ENCODE results near the gene RCBTB2.
"Not testable (repeated sequence)": the region's sequence is repeated elsewhere in the genome, so short reads cannot be mapped to it uniquely, and the experiment has no call there.

RCBTB2 gene

DNA sequence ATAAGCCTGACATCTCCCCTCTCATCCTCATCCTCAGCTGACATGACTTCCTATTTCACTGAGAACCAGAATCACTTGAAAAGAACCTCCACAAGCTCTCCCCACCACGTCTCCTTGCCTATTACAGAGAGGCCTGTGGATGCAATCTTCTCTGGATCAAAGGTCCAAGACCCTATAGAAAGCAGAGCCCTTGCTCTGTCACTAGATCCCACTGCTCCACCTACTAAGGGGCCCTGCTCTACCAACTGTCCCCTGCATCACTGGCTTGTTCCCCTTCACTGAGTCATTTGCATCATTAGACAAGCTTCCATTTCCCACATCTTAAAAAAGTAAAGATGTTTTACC, 40.8 kb downstream of the RCBTB2 start:
- no peak for DNase-seq

GRCh38 chr13:48491423-48492095, 41.3 kb downstream of the RCBTB2 start:
- no peak for DNase-seq

- DNase-seq = no peak
These were observed 42.6 kb downstream of the RCBTB2 start for GRCh38 chr13:48490241-48490640.

DNA sequence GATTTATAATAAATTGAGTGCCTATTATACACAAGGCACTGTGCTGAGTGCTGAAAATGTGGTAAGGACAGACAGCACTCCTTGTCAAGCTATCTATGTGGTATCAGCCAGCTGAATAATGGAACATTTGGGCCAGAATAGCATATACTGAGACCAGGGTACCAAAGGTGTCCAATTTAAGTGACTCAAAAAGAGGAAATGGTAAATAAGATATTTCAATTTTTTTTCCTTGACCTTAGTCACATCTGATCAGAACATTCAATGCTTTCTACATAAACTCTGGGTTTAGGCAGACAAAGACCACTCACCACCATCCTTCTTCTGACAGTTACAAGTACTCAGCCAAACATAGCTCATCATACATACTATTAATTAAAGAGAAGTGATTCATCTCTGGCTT, 43.2 kb downstream of the RCBTB2 start:
- no peak for DNase-seq

DNA sequence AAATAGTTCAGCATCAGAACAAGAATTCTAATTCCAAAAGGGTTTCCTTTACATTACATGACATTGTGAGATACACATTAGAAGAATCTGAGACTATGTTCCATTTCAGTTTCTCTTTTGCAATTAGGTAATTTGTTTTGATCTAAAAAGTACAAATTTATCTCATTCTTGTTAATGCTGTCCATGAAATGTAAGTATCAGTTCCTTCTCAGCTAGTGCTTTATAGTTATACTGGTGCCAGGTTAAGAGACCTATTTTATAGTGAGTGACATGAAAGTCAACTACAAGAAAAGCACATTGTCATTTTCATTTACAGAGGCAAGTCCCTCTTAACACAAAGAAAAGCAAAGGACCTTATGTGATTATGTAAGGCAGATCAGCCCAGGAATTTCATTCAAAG, 43.9 kb downstream of the RCBTB2 start:
- no peak for DNase-seq

GRCh38 chr13:48487968-48488367, 44.9 kb downstream of the RCBTB2 start:
- DNase-seq = no peak

DNA sequence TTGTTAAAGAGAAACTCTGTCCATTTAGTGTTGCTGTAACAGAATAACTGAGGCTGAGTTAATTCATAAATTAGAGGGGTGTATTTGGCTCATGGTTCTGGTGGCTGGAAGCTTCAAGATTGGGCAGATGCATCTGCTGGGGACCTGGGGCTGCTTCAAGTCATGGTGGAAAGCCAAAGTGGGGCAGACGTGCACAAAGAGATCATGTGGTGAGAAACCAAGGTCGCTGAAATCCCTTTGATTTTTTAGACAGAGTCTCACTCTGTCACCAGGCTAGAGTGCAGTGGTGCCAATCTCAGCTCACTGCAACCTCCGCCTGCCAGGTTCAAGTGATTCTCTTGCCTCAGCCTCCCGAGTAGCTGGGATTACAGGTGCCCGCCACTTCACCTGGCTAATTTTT, 46.0 kb downstream of the RCBTB2 start:
- DNase-seq = no peak

DNA sequence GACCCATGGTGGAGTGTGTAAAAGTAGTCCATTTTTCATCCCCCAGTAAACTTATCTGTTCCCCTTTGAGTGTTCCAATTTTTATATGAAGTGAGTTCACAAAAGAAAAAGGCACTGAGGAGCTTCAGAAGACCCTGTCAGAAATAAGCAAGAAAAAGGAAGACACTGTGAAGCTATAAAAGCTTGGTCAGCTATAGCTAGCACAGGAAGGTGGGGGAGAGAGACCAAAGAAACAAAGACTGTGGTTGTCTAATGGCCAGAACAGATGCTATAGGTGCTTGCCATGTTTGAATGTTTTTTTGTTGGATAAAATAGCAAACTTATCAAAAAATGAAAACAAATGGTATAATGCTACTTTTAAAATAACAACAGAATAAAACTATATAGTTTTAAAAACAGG, 46.5 kb downstream of the RCBTB2 start:
- DNase-seq = no peak

DNA sequence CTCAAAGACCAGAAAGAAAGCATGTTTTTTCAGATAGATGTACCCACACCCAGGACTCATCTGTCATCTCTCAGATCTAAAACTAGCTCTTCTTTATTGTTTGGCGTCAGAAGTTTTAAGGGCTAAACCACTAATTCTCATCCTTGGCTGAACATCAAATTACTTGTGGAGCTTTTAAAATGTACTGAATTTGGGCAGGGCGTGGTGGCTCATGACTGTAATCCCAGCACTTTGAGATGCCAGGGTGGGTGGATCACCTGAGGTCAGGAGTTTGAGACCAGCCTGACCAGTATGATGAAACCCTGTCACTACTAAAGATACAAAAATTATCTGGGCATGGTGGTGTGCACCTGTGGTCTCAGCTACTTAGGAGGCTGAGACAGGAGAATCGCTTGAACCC, 47.4 kb downstream of the RCBTB2 start:
- DNase-seq = no peak

- DNase-seq = no peak
These were observed 49.3 kb downstream of the RCBTB2 start for GRCh38 chr13:48483575-48483974.

DNA sequence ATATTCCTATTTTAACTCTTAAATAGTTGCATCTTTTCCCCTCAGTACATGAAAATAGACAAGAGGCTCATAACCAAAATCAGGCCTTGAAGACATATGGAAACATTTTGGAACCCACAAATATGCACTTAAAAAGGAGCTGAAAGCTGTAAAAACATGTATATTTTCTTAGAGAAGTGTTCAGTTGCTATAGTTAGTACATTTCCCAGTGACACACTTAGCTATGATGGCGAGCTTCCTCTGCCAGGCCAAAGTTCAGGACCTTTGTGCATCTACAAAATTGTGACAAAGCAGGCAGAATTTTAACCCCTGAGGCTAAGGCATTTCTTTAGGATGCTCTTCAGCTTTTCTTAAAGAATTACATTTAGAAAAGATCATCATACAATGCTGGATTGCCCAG, 54.5 kb downstream of the RCBTB2 start:
- no peak for DNase-seq

DNA sequence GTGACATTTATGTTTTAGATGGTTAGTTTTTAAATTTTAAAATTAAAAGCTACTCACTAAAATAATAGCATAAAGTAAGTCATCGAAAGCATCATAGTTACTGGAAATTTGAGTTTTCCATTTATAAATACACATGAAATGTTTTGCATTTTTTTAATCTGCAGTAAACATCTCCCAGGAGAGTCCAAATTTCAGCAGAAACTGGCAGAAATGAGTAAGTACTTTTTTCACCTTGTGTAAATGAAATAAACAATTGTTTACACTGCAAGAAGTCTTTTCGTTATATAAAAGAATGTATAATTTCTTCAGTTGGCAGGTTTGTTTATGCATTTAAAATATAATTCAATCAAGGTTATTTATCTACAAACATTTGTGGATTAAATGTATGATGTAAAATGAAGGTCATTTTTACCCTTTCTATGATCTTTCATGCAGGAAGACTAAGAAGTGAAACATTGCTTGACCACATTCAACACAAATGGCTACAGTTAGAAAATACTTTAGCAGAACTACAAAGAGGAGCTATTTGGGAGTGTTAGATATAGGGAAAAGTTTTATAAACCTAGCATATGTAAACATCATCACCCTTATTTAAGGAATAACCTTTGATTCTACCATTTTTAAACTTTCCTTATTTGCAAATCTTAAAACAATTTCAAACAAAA, 55.6 kb downstream of the RCBTB2 start:
- no peak for DNase-seq

DNA sequence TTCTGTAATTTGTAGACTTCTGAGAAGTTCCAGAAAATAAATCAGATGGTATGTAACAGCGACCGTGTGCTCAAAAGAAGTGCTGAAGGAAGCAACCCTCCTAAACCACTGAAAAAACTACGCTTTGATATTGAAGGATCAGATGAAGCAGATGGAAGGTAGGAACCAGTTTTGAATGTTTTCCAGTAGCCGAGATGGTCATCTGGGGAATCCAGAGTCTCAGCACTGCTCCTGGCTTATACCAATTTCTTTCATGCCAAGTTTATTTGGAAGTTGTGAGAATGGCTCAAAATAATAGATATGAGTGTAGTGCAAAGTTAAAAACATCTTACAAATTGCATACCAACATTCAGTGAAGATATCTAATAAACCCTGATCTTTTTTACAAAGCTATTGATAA, 56.2 kb downstream of the RCBTB2 start:
- no peak for DNase-seq

- no peak for DNase-seq
These were observed 56.7 kb downstream of the RCBTB2 start for GRCh38 chr13:48476215-48476614.

DNA sequence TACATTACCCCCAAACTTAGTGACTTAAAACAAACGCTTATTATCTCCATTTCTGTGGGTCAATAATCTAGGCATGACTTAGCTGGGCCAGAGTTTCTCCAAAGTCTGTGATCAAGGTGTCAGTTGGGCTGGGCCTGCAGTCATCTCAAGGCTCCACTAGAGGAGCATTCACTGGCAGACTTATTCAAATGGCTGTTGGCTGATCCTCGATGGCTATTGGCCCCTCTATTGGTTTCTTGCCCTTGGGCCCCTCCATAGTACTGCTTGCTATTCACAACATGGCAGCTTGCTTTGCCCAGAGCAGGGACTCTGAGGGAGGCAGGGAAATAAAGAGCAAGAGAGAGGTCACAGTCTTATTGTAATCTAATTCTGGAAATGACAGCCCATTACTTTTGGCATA, 57.6 kb downstream of the RCBTB2 start:
- DNase-seq = no peak

DNA sequence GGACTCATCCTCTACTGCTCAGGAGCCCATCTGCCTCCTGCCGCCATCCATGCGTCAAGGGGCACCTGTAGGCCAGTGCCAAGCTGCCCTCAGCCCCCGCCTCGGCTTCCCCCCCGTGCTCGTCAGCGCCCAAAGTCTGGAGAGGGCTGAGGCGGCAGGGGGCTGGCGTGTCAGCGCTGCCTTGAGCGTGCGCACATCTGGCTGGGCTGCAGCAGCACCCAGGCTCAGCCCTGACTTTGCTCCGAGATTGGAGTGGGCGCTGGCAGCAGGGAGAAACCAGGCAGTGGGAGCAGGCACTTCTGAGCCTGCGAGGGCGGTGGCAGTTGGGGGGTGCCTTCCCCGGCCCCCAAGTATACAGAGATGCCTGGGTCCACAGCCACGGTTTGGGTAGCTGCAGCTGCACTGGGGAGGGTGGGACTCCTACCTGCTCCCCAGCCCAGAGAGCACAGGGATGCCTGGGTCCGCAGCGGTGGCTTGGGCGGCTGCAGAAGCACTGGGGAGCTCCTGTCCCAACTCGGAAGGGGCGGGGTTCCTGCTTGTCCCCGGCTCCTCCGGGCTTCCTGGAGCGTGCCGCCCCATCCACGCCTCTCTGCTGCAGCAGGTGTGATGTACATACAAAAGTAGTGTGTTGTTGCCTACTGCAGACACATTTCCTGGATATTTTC, 75.2 kb downstream of the RCBTB2 start:
- DNase-seq = no peak

GRCh38 chr13:48456546-48456945, 76.3 kb downstream of the RCBTB2 start:
- DNase-seq = no peak

DNA sequence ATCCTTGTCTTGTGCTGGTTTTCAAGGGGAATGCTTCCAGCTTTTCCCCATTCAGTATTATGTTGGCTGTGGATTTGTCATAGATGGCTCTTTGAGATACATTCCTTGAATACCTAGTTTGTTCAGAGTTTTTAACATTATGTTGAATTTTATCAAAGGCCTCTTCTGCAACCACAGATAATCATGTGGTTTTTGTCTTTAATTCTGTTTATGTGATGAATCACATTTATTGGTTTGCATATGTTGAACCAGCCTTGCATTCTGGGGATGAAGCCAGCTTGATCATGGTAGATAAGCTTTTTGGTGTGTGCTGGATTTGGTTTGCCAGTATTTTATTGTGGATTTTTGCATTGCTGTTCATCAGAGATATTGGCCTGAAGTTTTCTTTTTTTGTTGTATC, 81.7 kb downstream of the RCBTB2 start:
- not testable (repeated sequence) for DNase-seq

- DNase-seq = no peak
These were observed 83.2 kb downstream of the RCBTB2 start for GRCh38 chr13:48449656-48450055.

DNA sequence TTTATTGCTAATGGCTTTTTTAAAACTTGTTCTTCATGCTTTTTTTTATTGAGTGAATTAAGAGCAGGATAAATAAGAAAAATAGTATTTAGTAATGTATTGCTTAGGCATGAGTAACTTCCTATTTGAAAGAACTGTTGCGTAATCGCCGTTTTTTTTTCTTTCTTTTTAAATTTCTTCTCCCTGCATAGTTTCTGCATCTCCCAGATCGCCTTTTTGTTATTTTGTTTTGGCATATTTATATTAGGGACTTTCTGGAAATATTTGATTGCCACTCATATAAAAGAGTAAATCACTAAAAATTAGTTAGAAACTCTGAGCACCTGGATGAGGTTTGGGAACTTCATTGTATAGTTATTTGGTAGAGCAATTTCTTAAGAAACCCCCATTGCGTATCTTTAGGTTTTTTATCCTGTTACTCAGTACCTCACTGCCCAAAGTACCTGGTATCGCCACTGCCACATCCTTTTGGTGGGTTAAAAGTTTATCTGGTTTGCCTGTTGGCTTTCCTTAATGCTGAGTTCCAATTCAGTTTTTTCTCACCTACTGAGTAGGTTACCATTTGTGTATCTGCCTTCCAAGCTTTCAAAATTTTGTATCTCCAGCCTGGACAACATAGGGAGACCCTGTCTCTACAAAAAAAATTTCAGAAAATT, 83.8 kb downstream of the RCBTB2 start:
- DNase-seq = no peak

- DNase-seq = no peak
These were observed 84.5 kb downstream of the RCBTB2 start for GRCh38 chr13:48448285-48448958.

DNA sequence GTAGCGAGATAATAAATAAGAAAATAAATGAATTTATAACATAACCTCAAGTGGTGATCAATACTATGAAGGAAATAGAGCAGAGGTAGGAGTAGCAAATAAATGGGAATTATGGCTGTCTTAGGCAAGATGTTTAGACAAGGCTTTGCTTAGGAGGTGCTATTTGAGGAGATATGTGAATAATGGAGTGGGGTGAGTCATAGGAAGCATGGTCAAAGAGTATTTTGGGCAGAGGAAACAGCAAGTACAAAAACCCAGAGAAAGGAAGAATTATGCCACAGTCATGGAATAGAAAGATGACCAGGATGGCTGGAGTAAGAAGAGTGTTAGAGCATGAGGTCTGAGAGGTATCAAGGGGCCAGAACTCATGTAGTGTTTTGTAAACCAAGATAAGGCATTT, 86.4 kb downstream of the RCBTB2 start:
- no peak for DNase-seq

- no peak for DNase-seq
These were observed 89.3 kb downstream of the RCBTB2 start for GRCh38 chr13:48443442-48444208.
